ENCODE data around the gene CACNA1C.

DNA sequence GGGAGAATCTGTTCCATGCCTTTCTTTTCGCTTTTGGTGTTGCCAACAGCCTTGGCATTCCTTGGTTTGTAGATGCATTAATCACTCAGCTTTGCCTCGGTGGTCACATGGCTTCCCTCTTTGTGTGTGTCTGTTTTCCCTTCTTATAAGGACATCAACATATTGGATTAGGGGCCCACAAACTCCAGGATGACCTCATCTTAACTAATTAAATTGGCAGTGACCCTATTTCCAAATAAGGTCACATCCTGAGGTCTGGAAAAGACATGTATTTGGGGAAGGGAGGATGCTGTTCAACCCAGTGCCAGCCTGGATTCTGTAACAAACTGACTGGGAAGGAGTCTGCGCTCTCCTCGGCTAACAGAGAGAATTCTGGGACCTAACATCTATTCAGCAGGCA, 376.2 kb downstream of the CACNA1C start:
- TF ChIP-seq GATA2 (IDR thresholded peaks at IDR 0.05; ENCODE audit: low read depth, low read length), result no peak
- TF ChIP-seq GATA3 (IDR thresholded peaks at IDR 0.05; ENCODE audit: low read depth, low read length), result no peak
